GM12874 (cell line): ENCODE results near the gene TLR10.

Experiments used
- CTCF ChIP-seq: IDR thresholded peaks from 2 replicates; pipeline ENCODE4 v1.5.1; 2011; ENCODE audit warnings: low read depth, mild to moderate bottlenecking, control low read depth, low read length, moderate library complexity; ENCODE audit not compliant: insufficient read depth

Gene TLR10

GRCh38 chr4:38791010-38791409 is 8.2 kb upstream of the TLR10 start:
- no peak for TF ChIP-seq CTCF

DNA sequence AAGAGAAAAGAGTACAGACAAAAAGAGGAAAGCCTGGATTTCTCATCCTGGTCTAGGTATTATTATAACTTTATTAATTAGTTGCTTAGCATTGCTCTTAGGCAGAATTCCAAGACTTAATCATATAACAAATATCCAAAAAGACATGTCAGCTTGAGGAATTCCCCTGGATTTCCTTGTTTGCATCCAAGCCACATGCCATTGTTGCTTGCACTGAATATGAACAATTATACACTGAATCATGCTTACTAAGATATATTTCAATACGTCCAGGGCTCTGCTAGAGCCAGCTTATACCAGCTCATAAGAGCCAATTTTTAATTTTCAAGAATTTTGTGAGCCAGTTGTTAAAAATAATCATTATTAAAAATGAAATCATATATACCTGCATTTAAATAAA is 5.5 kb upstream of the TLR10 start:
- no peak for TF ChIP-seq CTCF

GRCh38 chr4:38787693-38788092 is 4.9 kb upstream of the TLR10 start:
- TF ChIP-seq CTCF: no peak

DNA sequence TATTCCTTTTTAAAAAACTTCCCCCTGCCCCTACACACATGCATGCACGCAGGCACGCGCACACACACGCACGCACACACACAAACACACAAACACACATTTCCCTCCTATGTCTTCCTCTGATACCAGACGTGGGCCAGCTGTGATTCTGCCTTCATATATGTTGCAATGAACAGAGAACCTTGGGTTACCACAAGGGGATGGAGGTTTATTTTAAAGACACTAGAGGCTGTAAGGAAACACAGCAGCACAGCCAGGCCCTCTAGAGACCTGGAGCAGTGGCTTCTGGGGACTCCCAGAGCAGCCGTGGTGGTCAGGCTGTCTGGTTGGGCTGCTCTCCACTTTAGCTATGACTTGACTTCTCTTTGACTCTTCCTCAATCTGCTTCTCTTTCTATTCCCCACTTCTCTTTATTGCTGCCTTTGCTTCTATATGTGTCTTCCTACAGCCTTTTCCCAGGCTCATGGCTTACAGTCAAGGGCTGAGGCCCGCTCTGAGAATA is 3.2 kb upstream of the TLR10 start:
- no peak for TF ChIP-seq CTCF

GRCh38 chr4:38785041-38785790 is 2.4 kb upstream of the TLR10 start:
- TF ChIP-seq CTCF: no peak

GRCh38 chr4:38784141-38784540 is 1.4 kb upstream of the TLR10 start:
- no peak for TF ChIP-seq CTCF

DNA sequence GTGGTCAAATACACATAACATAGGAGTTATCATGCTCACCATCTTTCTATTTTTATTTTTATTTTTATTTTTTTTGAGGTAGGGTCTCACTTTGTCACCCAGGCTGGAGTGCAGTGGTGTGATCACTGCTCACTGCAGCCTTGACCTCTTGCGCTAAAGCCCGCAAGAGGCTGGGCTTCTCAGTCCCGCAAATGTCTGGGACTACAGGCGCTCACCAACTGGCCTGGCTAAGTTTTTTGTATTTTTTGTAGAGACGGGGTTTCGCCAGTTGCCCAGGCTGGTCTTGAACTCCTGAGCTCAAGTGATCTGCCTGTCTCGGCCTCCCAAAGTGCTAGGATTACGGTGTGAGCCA is 295 bp upstream of the TLR10 start:
- no peak for TF ChIP-seq CTCF

DNA sequence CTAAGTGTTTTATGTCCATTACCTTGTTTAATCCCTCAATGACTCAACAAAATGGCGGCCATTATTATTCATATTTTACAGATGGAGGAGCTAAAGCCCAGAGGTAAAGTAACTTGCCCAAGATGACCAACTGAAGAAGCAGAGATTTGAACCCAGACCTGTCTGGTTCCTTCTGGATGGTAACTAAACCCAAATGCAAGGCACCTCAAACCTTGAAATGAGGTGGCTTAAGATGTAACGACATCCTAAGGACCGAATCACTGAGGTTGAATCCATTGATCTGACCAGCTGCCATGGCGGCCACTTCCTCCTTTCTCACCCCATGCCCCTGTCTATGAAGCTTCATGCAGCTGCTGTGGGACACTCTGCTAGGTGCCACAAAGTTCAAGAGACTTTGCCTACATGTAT is 932 bp downstream of the TLR10 start:
- no peak for TF ChIP-seq CTCF
